CD4-positive, alpha-beta T cell (primary cell): ENCODE results near the gene HES2. TPM values are rescaled to one million over a fixed set of nuclear protein-coding genes. Genes with fewer than 3 reads are reported as not detected.
"Not testable (repeated sequence)": the region's sequence is repeated elsewhere in the genome, so short reads cannot be mapped to it uniquely, and the experiment has no call there.

Experiments
- ATAC-seq: fragments of 200-7000 bp; cut with Tn5 transposase; one replicate; pipeline ENCODE4 v1.10.0; 2022; ENCODE audit warnings: mild to moderate bottlenecking; ENCODE audit not compliant: poor library complexity
- CTCF ChIA-PET: fragments of 350-600 bp; sonication (Branson Sonifier 250); formaldehyde crosslinking; loops from one replicate; lab custom pipeline; 2021; ENCODE audit warnings: antibody characterized with exemption, inconsistent platforms; lab: Charles Lee
- POLR2A ChIA-PET: fragments of 350-600 bp; sonication (Branson Sonifier 250); formaldehyde crosslinking; loops from one replicate; lab custom pipeline; 2021; ENCODE audit warnings: antibody characterized with exemption, inconsistent platforms; lab: Charles Lee
- DNase-seq, 14 experiments: peaks; one replicate each; pipeline ENCODE4 v3.0.0-alpha.2; 2013 to 2020; ENCODE audit warnings: mixed read lengths in 2 of 14
- H3K27ac ChIP-seq, 2 donors: one replicate each; pipeline versions ENCODE4 v1.5.1 to v1.7.0; 2013; ENCODE audit warnings: low read length in 2 of 2, low read depth in 1 of 2, mild to moderate bottlenecking in 1 of 2
- H3K27me3 ChIP-seq, 2 experiments: 1 replicate in 1 of 2; 2 replicates in 1 of 2; pipeline versions ENCODE4 v1.6.1 to v1.7.0; 2013; ENCODE audit warnings: low read length in 2 of 2, control low read depth in 1 of 2, mild to moderate bottlenecking in 1 of 2, moderate library complexity in 1 of 2; ENCODE audit not compliant: insufficient read depth in 2 of 2, control insufficient read depth in 1 of 2
- H3K36me3 ChIP-seq: one replicate; pipeline ENCODE4 v1.6.1; 2013; ENCODE audit warnings: low read length, control low read depth; ENCODE audit not compliant: insufficient read depth
- H3K4me1 ChIP-seq: one replicate; pipeline ENCODE4 v1.6.1; 2013; ENCODE audit warnings: low read length, control low read depth; ENCODE audit not compliant: insufficient read depth
- H3K4me3 ChIP-seq: one replicate; pipeline ENCODE4 v1.5.1; 2013; ENCODE audit warnings: mild to moderate bottlenecking, low read length, moderate library complexity
- H3K9me3 ChIP-seq, 2 experiments: 1 replicate in 1 of 2; 2 replicates in 1 of 2; pipeline versions ENCODE4 v1.6.1 to v1.7.0; 2013; ENCODE audit warnings: low read length in 2 of 2, mild to moderate bottlenecking in 2 of 2, control low read depth in 1 of 2, moderate library complexity in 1 of 2; ENCODE audit not compliant: control insufficient read depth in 1 of 2, insufficient read depth in 1 of 2
- H3K27ac Mint-ChIP-seq: one replicate; pipeline ENCODE4 v1.8.0; 2020; ENCODE audit warnings: mixed read lengths
- H3K27me3 Mint-ChIP-seq: one replicate; pipeline ENCODE4 v1.8.0; 2021; ENCODE audit warnings: mixed read lengths
- H3K36me3 Mint-ChIP-seq: one replicate; pipeline ENCODE4 v1.8.0; 2021; ENCODE audit warnings: low read depth, mixed read lengths
- H3K4me1 Mint-ChIP-seq: one replicate; pipeline ENCODE4 v1.8.0; 2021; ENCODE audit warnings: low read depth, mixed read lengths
- H3K4me3 Mint-ChIP-seq: one replicate; pipeline ENCODE4 v1.8.0; 2020; ENCODE audit warnings: mild to moderate bottlenecking, mixed read lengths
- H3K9me3 Mint-ChIP-seq: one replicate; pipeline ENCODE4 v1.8.0; 2020; ENCODE audit warnings: mixed read lengths
- CTCF ChIP-seq: fragments of 200-600 bp; IDR thresholded peaks from one replicate; pipeline ENCODE4 v1.8.0; 2022; ENCODE audit warnings: antibody characterized with exemption, mild to moderate bottlenecking
- intact Hi-C, 2 experiments: fragments of 100-400 bp; cut with DNase I in 1 of 2; cut with micrococcal nuclease in 1 of 2; formaldehyde crosslinking; loops; one replicate each; pipeline versions ENCODE4 v1.15.1 to v1.9.0; 2023 to 2025; cut with DNase I, micrococcal nuclease
- total RNA-seq, 174 experiments: library from RNA in 2 of 174; stranded (reverse) in 2 of 174; gene quantifications; one replicate each; pipeline ENCODE4 v1.2.3 and lab custom pipeline; 2021 to 2026

Gene HES2
- total RNA-seq, 2 experiments from 2014 or later: not detected

- Mint-ChIP-seq H3K36me3 (peaks cover 52% of the 10 kb centered on the region), H3K4me1 (peaks cover 66% of the 10 kb centered on the region), H3K9me3 (no peaks in the 10 kb centered on the region), H3K27me3 (peaks cover 7% of the 10 kb centered on the region), H3K27ac (peak overlapping the region; percentile 96), H3K4me3 (peak overlapping the region; percentile 89)
- Histone ChIP-seq H3K36me3 (peaks cover 36% of the 10 kb centered on the region), H3K27ac (peak overlapping the region; percentile 97 to 99), H3K9me3 (no peaks in the 10 kb centered on the region), H3K4me3 (peak overlapping the region; percentile 68), H3K4me1 (peaks cover 65% of the 10 kb centered on the region), H3K27me3 (peaks cover 0 to 5% of the 10 kb centered on the region in 2 experiments)
- DNase-seq: peak; percentile 53 to 87 (median 78)
- intact Hi-C loops: loop anchor here in 1 of 2 experiments (2.0 kb wide), 1 partner anchor 15 kb away; no protein-coding TSS in a partner anchor
- TF ChIP-seq CTCF: no peak
- ChIA-PET CTCF (interaction anchor here (0.8 to 3.4 kb wide), 7 partner anchors 11 to 46 kb away, joined by 3 to 28 read pairs (median 10); no protein-coding TSS in a partner anchor), POLR2A (interaction anchor here (0.7 to 1.9 kb wide), 20 partner anchors 9 to 467 kb away, joined by 3 to 61 read pairs (median 4); partner anchors contain the start of genes ACOT7, CAMTA1, HES2 and KLHL21)
- ATAC-seq: peak; percentile 53
Measured at GRCh38 chr1:6459850-6460265, 40.1 kb upstream of the HES2 start.

- peaks cover 18% of the 10 kb centered on the region for H3K27me3 Mint-ChIP-seq
Measured at GRCh38 chr1:6456800-6457466, 37.2 kb upstream of the HES2 start.

GRCh38 chr1:6455752-6456520 is 36.2 kb upstream of the HES2 start:
- H3K4me1 Mint-ChIP-seq: peaks cover 38% of the 10 kb centered on the region
- H3K36me3 ChIP-seq, H3K4me3 ChIP-seq, H3K9me3 ChIP-seq, DNase-seq, H3K9me3 Mint-ChIP-seq, ATAC-seq, H3K27ac ChIP-seq: not testable (repeated sequence)
- POLR2A ChIA-PET: interaction anchor here (1.7 kb wide), 1 partner anchor 10 kb away, joined by 4 read pairs; the partner anchor contains the start of gene TNFRSF25
- CTCF ChIA-PET: interaction anchor here (0.6 to 2.8 kb wide), 7 partner anchors 8 to 103 kb away, joined by 3 to 22 read pairs (median 5); no protein-coding TSS in a partner anchor
- peaks cover 16% of the 10 kb centered on the region for H3K36me3 Mint-ChIP-seq
- peak overlapping the region; percentile 31 for H3K4me3 Mint-ChIP-seq
- peaks cover 4 to 10% of the 10 kb centered on the region in 2 experiments for H3K27me3 ChIP-seq
- peaks cover 35% of the 10 kb centered on the region for H3K4me1 ChIP-seq
- intact Hi-C loops: loop anchor here in 1 of 2 experiments (1.0 kb wide), 1 partner anchor 19 kb away; no protein-coding TSS in a partner anchor
- H3K27me3 Mint-ChIP-seq: peaks cover 21% of the 10 kb centered on the region
- H3K27ac Mint-ChIP-seq: peak overlapping the region; percentile 27

More at GRCh38 chr1:6456800-6457466, 37.2 kb upstream of the HES2 start:
- Histone ChIP-seq H3K4me3 (no peak overlapping the region), H3K27me3 (peaks cover 0 to 8% of the 10 kb centered on the region in 2 experiments), H3K36me3 (peaks cover 14% of the 10 kb centered on the region), H3K27ac (no peak overlapping the region), H3K4me1 (peaks cover 45% of the 10 kb centered on the region), H3K9me3 (no peaks in the 10 kb centered on the region)
- intact Hi-C loops: no loop called here
- peak in 1 of 14 experiments; percentile 42 for DNase-seq
- Mint-ChIP-seq H3K36me3 (peaks cover 22% of the 10 kb centered on the region), H3K4me3 (peak overlapping the region; percentile 66), H3K9me3 (no peaks in the 10 kb centered on the region), H3K4me1 (peaks cover 45% of the 10 kb centered on the region), H3K27ac (peak overlapping the region; percentile 27)
- TF ChIP-seq CTCF: no peak
- POLR2A ChIA-PET: no interaction called here
- CTCF ChIA-PET: interaction anchor here (0.9 to 1.4 kb wide), 2 partner anchors 9 to 19 kb away, joined by 3 read pairs; no protein-coding TSS in a partner anchor
- ATAC-seq: no peak
